IgD-negative memory B cell (primary cell): Measurements from ENCODE around the gene PLEKHJ1. TPM values are rescaled to one million over a fixed set of nuclear protein-coding genes. Genes with fewer than 3 reads are reported as not detected.

Source experiments
- H3K27ac Mint-ChIP-seq, 3 donors: one replicate each; pipeline ENCODE4 v1.8.0; 2020 to 2022; ENCODE audit warnings: mild to moderate bottlenecking in 3 of 3, mixed read lengths in 3 of 3, moderate library complexity in 1 of 3
- H3K27me3 Mint-ChIP-seq: one replicate; pipeline ENCODE4 v1.8.0; 2021; ENCODE audit warnings: mixed read lengths
- H3K36me3 Mint-ChIP-seq: one replicate; pipeline ENCODE4 v1.8.0; 2020; ENCODE audit warnings: mild to moderate bottlenecking, mixed read lengths
- H3K4me1 Mint-ChIP-seq, 3 donors: one replicate each; pipeline ENCODE4 v1.8.0; 2020 to 2022; ENCODE audit warnings: mixed read lengths in 3 of 3, mild to moderate bottlenecking in 1 of 3
- H3K4me3 Mint-ChIP-seq, 4 donors: one replicate each; pipeline ENCODE4 v1.8.0; 2020 to 2022; ENCODE audit warnings: mild to moderate bottlenecking in 4 of 4, mixed read lengths in 4 of 4, moderate library complexity in 3 of 4
- H3K9me3 Mint-ChIP-seq, 3 donors: one replicate each; pipeline ENCODE4 v1.8.0; 2020 to 2021; ENCODE audit warnings: mixed read lengths in 3 of 3, mild to moderate bottlenecking in 1 of 3
- polyA plus RNA-seq: library from polyadenylated mRNA; unstranded; fragments of 300-500 nt; fragmentation: Illumina TruSeq; gene quantifications from one replicate; pipeline ENCODE4 v1.2.3, GENCODE V29; 2021

The PLEKHJ1 gene
- polyA plus RNA-seq, 1 donor from 2014 or later = 163 TPM

GRCh38 chr19:2248136-2249009 lies 12.2 kb upstream of the PLEKHJ1 start:
- no peak overlapping the region for H3K4me3 Mint-ChIP-seq
- peaks cover 0 to 2% (median 0%) of the 10 kb centered on the region in 3 donors for H3K4me1 Mint-ChIP-seq
- H3K27me3 Mint-ChIP-seq = peaks cover 5% of the 10 kb centered on the region
- peaks cover 8% of the 10 kb centered on the region for H3K36me3 Mint-ChIP-seq
- H3K27ac Mint-ChIP-seq = no peak overlapping the region
- H3K9me3 Mint-ChIP-seq = no peaks in the 10 kb centered on the region

- peaks cover 8% of the 10 kb centered on the region for H3K36me3 Mint-ChIP-seq
- H3K9me3 Mint-ChIP-seq = no peaks in the 10 kb centered on the region
- H3K27ac Mint-ChIP-seq = no peak overlapping the region
- H3K27me3 Mint-ChIP-seq = peaks cover 7% of the 10 kb centered on the region
- H3K4me1 Mint-ChIP-seq = peaks cover 0 to 2% (median 2%) of the 10 kb centered on the region in 3 donors
- H3K4me3 Mint-ChIP-seq = no peak overlapping the region
Measured at GRCh38 chr19:2247433-2248101, 11.4 kb upstream of the PLEKHJ1 start.

GRCh38 chr19:2246801-2247361 lies 10.8 kb upstream of the PLEKHJ1 start:
- Mint-ChIP-seq H3K27me3 (peaks cover 7% of the 10 kb centered on the region), H3K9me3 (no peaks in the 10 kb centered on the region), H3K27ac (no peak overlapping the region), H3K4me3 (no peak overlapping the region), H3K4me1 (peaks cover 0 to 7% (median 6%) of the 10 kb centered on the region in 3 donors), H3K36me3 (peaks cover 8% of the 10 kb centered on the region)

GRCh38 chr19:2246014-2246620 lies 10.0 kb upstream of the PLEKHJ1 start:
- Mint-ChIP-seq H3K27ac (no peak overlapping the region), H3K4me1 (peaks cover 0 to 12% (median 7%) of the 10 kb centered on the region in 3 donors), H3K9me3 (no peaks in the 10 kb centered on the region), H3K4me3 (no peak overlapping the region), H3K36me3 (peaks cover 8% of the 10 kb centered on the region), H3K27me3 (peaks cover 4% of the 10 kb centered on the region)

GRCh38 chr19:2245273-2245672 lies 9.1 kb upstream of the PLEKHJ1 start:
- Mint-ChIP-seq H3K27me3 (peaks cover 4% of the 10 kb centered on the region), H3K4me3 (no peak overlapping the region), H3K4me1 (peaks cover 0 to 20% (median 9%) of the 10 kb centered on the region in 3 donors), H3K36me3 (peaks cover 9% of the 10 kb centered on the region), H3K9me3 (no peaks in the 10 kb centered on the region), H3K27ac (no peak overlapping the region)

- no peak overlapping the region for H3K4me3 Mint-ChIP-seq
- H3K27ac Mint-ChIP-seq = peak overlapping the region in 1 of 3 donors; percentile 71
- H3K27me3 Mint-ChIP-seq = peaks cover 2% of the 10 kb centered on the region
- H3K4me1 Mint-ChIP-seq = peaks cover 5 to 26% (median 13%) of the 10 kb centered on the region in 3 donors
- H3K36me3 Mint-ChIP-seq = peaks cover 11% of the 10 kb centered on the region
- H3K9me3 Mint-ChIP-seq = no peaks in the 10 kb centered on the region
Measured at GRCh38 chr19:2244486-2244885, 8.4 kb upstream of the PLEKHJ1 start.

- H3K36me3 Mint-ChIP-seq = peaks cover 13% of the 10 kb centered on the region
- H3K27ac Mint-ChIP-seq = peak overlapping the region in 1 of 3 donors; percentile 71
- no peak overlapping the region for H3K4me3 Mint-ChIP-seq
- peaks cover 2% of the 10 kb centered on the region for H3K27me3 Mint-ChIP-seq
- peaks cover 9 to 28% (median 16%) of the 10 kb centered on the region in 3 donors for H3K4me1 Mint-ChIP-seq
- no peaks in the 10 kb centered on the region for H3K9me3 Mint-ChIP-seq
Measured at GRCh38 chr19:2244125-2244411, 7.9 kb upstream of the PLEKHJ1 start.

- H3K4me1 Mint-ChIP-seq = peaks cover 11 to 31% (median 18%) of the 10 kb centered on the region in 3 donors
- peaks cover 2% of the 10 kb centered on the region for H3K27me3 Mint-ChIP-seq
- H3K36me3 Mint-ChIP-seq = peaks cover 13% of the 10 kb centered on the region
- H3K4me3 Mint-ChIP-seq = no peak overlapping the region
- H3K9me3 Mint-ChIP-seq = no peaks in the 10 kb centered on the region
- peak overlapping the region in 1 of 3 donors; percentile 21 for H3K27ac Mint-ChIP-seq
Measured at GRCh38 chr19:2243274-2244124, 7.4 kb upstream of the PLEKHJ1 start.

- H3K27me3 Mint-ChIP-seq = peaks cover 2% of the 10 kb centered on the region
- no peaks in the 10 kb centered on the region for H3K9me3 Mint-ChIP-seq
- peak overlapping the region in 1 of 4 donors; percentile 38 for H3K4me3 Mint-ChIP-seq
- H3K36me3 Mint-ChIP-seq = peaks cover 13% of the 10 kb centered on the region
- H3K4me1 Mint-ChIP-seq = peaks cover 15 to 38% (median 24%) of the 10 kb centered on the region in 3 donors
- H3K27ac Mint-ChIP-seq = peak overlapping the region in 1 of 3 donors; percentile 21
Measured at GRCh38 chr19:2242816-2243215, 6.7 kb upstream of the PLEKHJ1 start.

GRCh38 chr19:2242092-2242537 lies 6.0 kb upstream of the PLEKHJ1 start:
- Mint-ChIP-seq H3K4me1 (peaks cover 20 to 43% (median 30%) of the 10 kb centered on the region in 3 donors), H3K27me3 (peaks cover 2% of the 10 kb centered on the region), H3K4me3 (peak overlapping the region in 2 of 4 donors; percentile 38 to 73), H3K9me3 (no peaks in the 10 kb centered on the region), H3K27ac (no peak overlapping the region), H3K36me3 (peaks cover 13% of the 10 kb centered on the region)

- H3K9me3 Mint-ChIP-seq = no peaks in the 10 kb centered on the region
Measured at GRCh38 chr19:2240881-2241760, 5.0 kb upstream of the PLEKHJ1 start.

GRCh38 chr19:2239771-2240770 lies 3.9 kb upstream of the PLEKHJ1 start:
- H3K4me1 Mint-ChIP-seq = peaks cover 27 to 50% (median 34%) of the 10 kb centered on the region in 3 donors

More at GRCh38 chr19:2240881-2241760, 5.0 kb upstream of the PLEKHJ1 start:
- Mint-ChIP-seq H3K4me1 (peaks cover 27 to 46% (median 32%) of the 10 kb centered on the region in 3 donors), H3K4me3 (peak overlapping the region in 3 of 4 donors; percentile 66 to 98 (median 91)), H3K27me3 (peaks cover 5% of the 10 kb centered on the region), H3K27ac (peak overlapping the region; percentile 76 to 97 (median 93)), H3K36me3 (peaks cover 17% of the 10 kb centered on the region)

More at GRCh38 chr19:2239771-2240770, 3.9 kb upstream of the PLEKHJ1 start:
- Mint-ChIP-seq H3K4me3 (peak overlapping the region; percentile 66 to 98 (median 94)), H3K36me3 (peaks cover 14% of the 10 kb centered on the region), H3K9me3 (no peaks in the 10 kb centered on the region), H3K27ac (peak overlapping the region; percentile 39 to 97 (median 93)), H3K27me3 (peaks cover 5% of the 10 kb centered on the region)
